HG03196 (cell line): ENCODE data around the gene PRKAA2.

ENCODE experiments used
- ATAC-seq: cut with Tn5 transposase; IDR thresholded peaks from one replicate; pipeline ENCODE4 v1.9.1; 2021; ENCODE audit not compliant: unreplicated experiment

The PRKAA2 gene

GRCh38 chr1:56712150-56712549 lies 67.0 kb downstream of the PRKAA2 start:
- ATAC-seq = no peak

- ATAC-seq = no peak
Measured at GRCh38 chr1:56713112-56713511, 68.0 kb downstream of the PRKAA2 start.

- no peak for ATAC-seq
Measured at GRCh38 chr1:56715156-56715555, 70.0 kb downstream of the PRKAA2 start.

- ATAC-seq = no peak
Measured at GRCh38 chr1:56719171-56719570, 74.1 kb downstream of the PRKAA2 start.

GRCh38 chr1:56726706-56727105 lies 81.6 kb downstream of the PRKAA2 start:
- ATAC-seq = no peak

GRCh38 chr1:56728964-56729363 lies 83.8 kb downstream of the PRKAA2 start:
- no peak for ATAC-seq

GRCh38 chr1:56745231-56745630 lies 100.1 kb downstream of the PRKAA2 start:
- ATAC-seq = no peak

GRCh38 chr1:56754708-56755479 lies 109.8 kb downstream of the PRKAA2 start:
- no peak for ATAC-seq

GRCh38 chr1:56755911-56756310 lies 110.8 kb downstream of the PRKAA2 start:
- no peak for ATAC-seq

- no peak for ATAC-seq
Measured at GRCh38 chr1:56758135-56758534, 113.0 kb downstream of the PRKAA2 start.

GRCh38 chr1:56758794-56759193 lies 113.7 kb downstream of the PRKAA2 start:
- ATAC-seq = no peak
